H1 (cell line): ENCODE data around the gene MYRIP. TPM values are rescaled to one million over a fixed set of nuclear protein-coding genes. Genes with fewer than 3 reads are reported as not detected.

Source experiments
- CTCF ChIA-PET: fragments of 300-600 bp; sonication (Branson Sonifier 250); formaldehyde crosslinking; loops from one replicate; lab custom pipeline; 2021; ENCODE audit not compliant: partially characterized antibody; lab: Charles Lee
- POLR2A ChIA-PET: fragments of 300-600 bp; sonication (Branson Sonifier 250); formaldehyde crosslinking; loops from one replicate; lab custom pipeline; 2021; ENCODE audit warnings: inconsistent platforms; ENCODE audit not compliant: partially characterized antibody; lab: Charles Lee
- DNase-seq, 2 experiments: peaks; one replicate each; pipeline versions ENCODE4 v3.0.0 to v3.0.0-alpha.2; 2010 to 2022; ENCODE audit warnings: low spot score in 2 of 2, low read depth in 1 of 2, mixed read lengths in 1 of 2
- FAIRE-seq: peaks from 2 replicates; lab custom pipeline; 2011; peaks lifted over from hg19 to GRCh38; lab: Jason Lieb, UNC
- H2AFZ ChIP-seq: 2 replicates; pipeline ENCODE4 v1.8.1; 2012; ENCODE audit warnings: low read length, inconsistent platforms
- H2AK5ac ChIP-seq: 2 replicates; pipeline ENCODE4 v1.6.1; 2013; ENCODE audit warnings: low read depth, low read length
- H2BK120ac ChIP-seq: replicated peaks from 2 replicates; pipeline ENCODE3; 2013; ENCODE audit warnings: low read depth, low read length, inconsistent platforms
- H2BK12ac ChIP-seq: 2 replicates; pipeline ENCODE4 v1.6.1; 2013; ENCODE audit warnings: low read depth, low read length
- H2BK15ac ChIP-seq: 2 replicates; pipeline ENCODE4 v1.6.1; 2013; ENCODE audit warnings: low read length
- H2BK20ac ChIP-seq: 2 replicates; pipeline ENCODE4 v1.6.1; 2013; ENCODE audit warnings: low read length
- H2BK5ac ChIP-seq: 2 replicates; pipeline ENCODE4 v1.6.1; 2013; ENCODE audit warnings: low read depth, low read length
- H3K14ac ChIP-seq: 2 replicates; pipeline ENCODE4 v1.6.1; 2013; ENCODE audit warnings: inconsistent platforms; ENCODE audit not compliant: insufficient read length
- H3K18ac ChIP-seq: 2 replicates; pipeline ENCODE4 v1.6.1; 2013; ENCODE audit warnings: low read length; ENCODE audit errors: extremely low read depth
- H3K23ac ChIP-seq: 2 replicates; pipeline ENCODE4 v1.6.1; 2013; ENCODE audit warnings: inconsistent platforms; ENCODE audit not compliant: insufficient read length
- H3K23me2 ChIP-seq: 2 replicates; pipeline ENCODE4 v1.6.1; 2013; ENCODE audit warnings: low read depth, low read length
- H3K27ac ChIP-seq: 2 replicates; pipeline ENCODE4 v1.6.1; 2011; ENCODE audit warnings: low read depth, low read length, inconsistent platforms
- H3K27me3 ChIP-seq, 4 experiments: replicated peaks in 1 of 4; 1 replicate in 1 of 4; 2 replicates in 3 of 4; pipeline versions ENCODE4 v1.6.1 to v1.8.1; 2011 to 2013; ENCODE audit warnings: low read length in 3 of 4, mild to moderate bottlenecking in 3 of 4, inconsistent platforms in 2 of 4, mixed read lengths in 2 of 4, moderate library complexity in 1 of 4; ENCODE audit not compliant: control insufficient read depth in 3 of 4, insufficient read depth in 3 of 4; ENCODE audit errors: extremely low read depth in 1 of 4
- H3K36me3 ChIP-seq, 4 experiments: 2 replicates each; pipeline versions ENCODE4 v1.6.1 to v1.8.1; 2011 to 2013; ENCODE audit warnings: mild to moderate bottlenecking in 4 of 4, low read length in 3 of 4, moderate library complexity in 2 of 4, control low read depth in 1 of 4, inconsistent platforms in 1 of 4; ENCODE audit not compliant: insufficient read depth in 4 of 4, control insufficient read depth in 2 of 4
- H3K4ac ChIP-seq: replicated peaks from 2 replicates; pipeline ENCODE3; 2013; ENCODE audit warnings: low read length, low read depth, mixed read lengths, inconsistent platforms; ENCODE audit not compliant: insufficient read length
- H3K4me1 ChIP-seq, 4 experiments: replicated peaks in 1 of 4; 1 replicate in 1 of 4; 2 replicates in 3 of 4; pipeline versions ENCODE4 v1.6.1 to v1.8.1; 2011 to 2013; ENCODE audit warnings: low read length in 3 of 4, inconsistent platforms in 2 of 4, mixed read lengths in 1 of 4; ENCODE audit not compliant: insufficient read depth in 4 of 4, control insufficient read depth in 3 of 4
- H3K4me2 ChIP-seq, 2 experiments: 2 replicates each; pipeline versions ENCODE4 v1.6.1 to v1.8.1; 2011 to 2013; ENCODE audit warnings: low read depth in 2 of 2, low read length in 2 of 2, control low read depth in 1 of 2, inconsistent platforms in 1 of 2, mild to moderate bottlenecking in 1 of 2; ENCODE audit not compliant: insufficient read depth in 1 of 2
- H3K4me3 ChIP-seq, 4 experiments: fragments of 200-600, 300-600 bp in 1 of 4; sonication (generic), shearing (Covaris generic), sonication (Bioruptor Twin) in 1 of 4; 2 replicates each; pipeline versions ENCODE4 v1.5.1 to v1.8.1; 2011 to 2016; ENCODE audit warnings: low read length in 4 of 4, low read depth in 3 of 4, control low read depth in 2 of 4, inconsistent platforms in 2 of 4, mild to moderate bottlenecking in 2 of 4, mixed read lengths in 1 of 4, moderate library complexity in 1 of 4; ENCODE audit not compliant: insufficient read depth in 2 of 4; ENCODE audit errors: extremely low read depth in 1 of 4
- H3K56ac ChIP-seq: replicated peaks from 2 replicates; pipeline ENCODE3; 2013; ENCODE audit warnings: low read depth, mild to moderate bottlenecking, mixed read lengths, low read length, inconsistent platforms; ENCODE audit not compliant: insufficient read length
- H3K79me1 ChIP-seq: 2 replicates; pipeline ENCODE4 v1.6.1; 2013; ENCODE audit warnings: low read depth, low read length, control low read depth
- H3K79me2 ChIP-seq, 2 experiments: 2 replicates each; pipeline versions ENCODE4 v1.6.1 to v1.8.1; 2012 to 2013; ENCODE audit warnings: low read length in 2 of 2, mild to moderate bottlenecking in 2 of 2, inconsistent platforms in 1 of 2; ENCODE audit not compliant: insufficient read depth in 2 of 2, control insufficient read depth in 1 of 2
- H3K9ac ChIP-seq, 4 experiments: replicated peaks in 1 of 4; 1 replicate in 1 of 4; 2 replicates in 3 of 4; pipeline versions ENCODE4 v1.6.1 to v1.8.1; 2011 to 2013; ENCODE audit warnings: low read depth in 3 of 4, low read length in 3 of 4, control low read depth in 2 of 4, mild to moderate bottlenecking in 2 of 4, moderate library complexity in 2 of 4, inconsistent platforms in 1 of 4; ENCODE audit errors: extremely low read depth in 1 of 4
- H3K9me3 ChIP-seq, 2 experiments: 2 replicates each; pipeline versions ENCODE4 v1.6.1 to v1.8.1; 2012 to 2013; ENCODE audit warnings: mild to moderate bottlenecking in 2 of 2, moderate library complexity in 2 of 2, control low read depth in 1 of 2, inconsistent platforms in 1 of 2, low read depth in 1 of 2, low read length in 1 of 2, mixed read lengths in 1 of 2; ENCODE audit not compliant: insufficient read depth in 2 of 2
- H4K20me1 ChIP-seq, 2 experiments: replicated peaks in 1 of 2; 2 replicates each; pipeline versions ENCODE3 to v1.8.1; 2011 to 2013; ENCODE audit warnings: inconsistent platforms in 2 of 2, low read length in 2 of 2, mild to moderate bottlenecking in 1 of 2; ENCODE audit not compliant: insufficient read depth in 2 of 2, control insufficient read depth in 1 of 2
- H4K5ac ChIP-seq: 2 replicates; pipeline ENCODE4 v1.6.1; 2013; ENCODE audit warnings: low read length, low read depth, mixed read lengths, inconsistent platforms; ENCODE audit not compliant: insufficient read length
- H4K8ac ChIP-seq: 2 replicates; pipeline ENCODE4 v1.8.0; 2013; ENCODE audit warnings: mild to moderate bottlenecking, moderate library complexity, low read length, inconsistent platforms; ENCODE audit not compliant: insufficient read depth; ENCODE audit errors: extremely low read depth
- H4K91ac ChIP-seq: replicated peaks from 2 replicates; pipeline ENCODE3; 2013; ENCODE audit warnings: low read length, mixed read lengths, inconsistent platforms; ENCODE audit not compliant: insufficient read length
- ASH2L ChIP-seq: fragments of 200-600, 300-600 bp; sonication (generic); IDR thresholded peaks from one replicate; pipeline ENCODE4 v1.7.1; 2017; ENCODE audit warnings: low read length
- BACH1 ChIP-seq: IDR thresholded peaks from 2 replicates; pipeline ENCODE4 v1.6.1; 2012; ENCODE audit warnings: low read length, improper control_type of control experiment
- EZH2 ChIP-seq: fragments of 200-600 bp; sonication (generic); IDR thresholded peaks from 2 replicates; pipeline ENCODE4 v1.7.1; 2012; ENCODE audit warnings: low read depth, mild to moderate bottlenecking, moderate library complexity, low read length, inconsistent platforms; ENCODE audit not compliant: severe bottlenecking
- GTF2F1 ChIP-seq: IDR thresholded peaks from 2 replicates; pipeline ENCODE4 v1.6.1; 2012; ENCODE audit warnings: low read depth, low read length, improper control_type of control experiment, borderline replicate concordance
- JUN ChIP-seq: IDR thresholded peaks from 2 replicates; pipeline ENCODE4 v1.6.1; 2011; ENCODE audit warnings: low read depth, mild to moderate bottlenecking, improper control_type of control experiment, low read length
- KDM1A ChIP-seq: fragments of 200-600, 300-600 bp; sonication (generic); IDR thresholded peaks from 2 replicates; pipeline ENCODE4 v1.7.1; 2016; ENCODE audit warnings: mild to moderate bottlenecking, low read length, borderline replicate concordance
- KDM5A ChIP-seq: fragments of 200-600 bp; IDR thresholded peaks from 2 replicates; pipeline ENCODE4 v1.7.1; 2012; ENCODE audit warnings: mild to moderate bottlenecking, low read length, inconsistent platforms, mixed read lengths
- MAFK ChIP-seq: IDR thresholded peaks from 2 replicates; pipeline ENCODE4 v1.6.1; 2012; ENCODE audit warnings: low read depth, mild to moderate bottlenecking, improper control_type of control experiment, low read length
- NRF1 ChIP-seq: IDR thresholded peaks from 2 replicates; pipeline ENCODE4 v1.6.1; 2011; ENCODE audit warnings: mild to moderate bottlenecking, low read depth, low read length, improper control_type of control experiment
- PHF8 ChIP-seq: fragments of 200-600 bp; sonication (generic); conservative IDR thresholded peaks from 2 replicates; pipeline ENCODE4 v1.7.1; 2012; ENCODE audit warnings: low read depth, mild to moderate bottlenecking, inconsistent platforms, low read length, moderate library complexity
- RFX5 ChIP-seq: IDR thresholded peaks from 2 replicates; pipeline ENCODE4 v1.6.1; 2011; ENCODE audit warnings: low read depth, low read length, improper control_type of control experiment, borderline replicate concordance
- SIN3A ChIP-seq, 2 experiments: IDR thresholded peaks in 1 of 2; conservative IDR thresholded peaks in 1 of 2; 2 replicates each; pipeline ENCODE4 v1.6.1; 2011 to 2012; ENCODE audit warnings: low read length in 2 of 2, improper control_type of control experiment in 1 of 2, low read depth in 1 of 2, mild to moderate bottlenecking in 1 of 2
- WGBS, 2 experiments: shearing (Covaris generic) in 1 of 2; methylation state at CpG; one replicate each; pipeline versions ENCODE4 v1.1.6 to v1.1.7; 2013 to 2015; ENCODE audit warnings: low lambda C conversion rate in 2 of 2, mixed read lengths in 2 of 2, inconsistent platforms in 1 of 2, low coverage in 1 of 2, missing lambda C conversion rate in 1 of 2; ENCODE audit not compliant: insufficient replicate concordance in 2 of 2, insufficient coverage in 1 of 2, insufficient read length in 1 of 2; ENCODE audit errors: extremely low coverage in 1 of 2, missing lambda C conversion rate in 1 of 2; 5-methylcytosine and 5-hydroxymethylcytosine counted together
- polyA plus RNA-seq, 7 experiments: library from polyadenylated mRNA; depleted of rRNA in 3 of 7; stranded (reverse) in 5 of 7; unstranded in 2 of 7; fragments of >200 nt in 5 of 7; fragments of 200-250 nt in 2 of 7; gene quantifications; 1 replicate in 5 of 7; 2 replicates in 1 of 7; 4 replicates in 1 of 7; pipeline versions ENCODE4 v1.2.1 to v1.2.3, GENCODE V29; 2011 to 2013; ENCODE audit warnings: missing spikeins in 2 of 7, mixed read lengths in 2 of 7
- total RNA-seq: library from RNA; stranded (reverse); fragmentation: NEBNext Ultra II Directional; extraction: Animal tissue kit (Norgen Biotek cat#: 25700); gene quantifications from 2 replicates; pipeline ENCODE4 v1.2.1, GENCODE V29; 2021
- TF ChIP-seq, protein P1 (sequence below): IDR thresholded peaks from 2 replicates; pipeline ENCODE4 v1.6.1; 2012; ENCODE audit warnings: inconsistent platforms

Gene MYRIP
- total and polyA plus RNA-seq, 2 of the 8 experiments (the other 6 are each of a cell fraction or from before 2014, with no cell fraction given): 0.54 to 4.3 TPM

DNA sequence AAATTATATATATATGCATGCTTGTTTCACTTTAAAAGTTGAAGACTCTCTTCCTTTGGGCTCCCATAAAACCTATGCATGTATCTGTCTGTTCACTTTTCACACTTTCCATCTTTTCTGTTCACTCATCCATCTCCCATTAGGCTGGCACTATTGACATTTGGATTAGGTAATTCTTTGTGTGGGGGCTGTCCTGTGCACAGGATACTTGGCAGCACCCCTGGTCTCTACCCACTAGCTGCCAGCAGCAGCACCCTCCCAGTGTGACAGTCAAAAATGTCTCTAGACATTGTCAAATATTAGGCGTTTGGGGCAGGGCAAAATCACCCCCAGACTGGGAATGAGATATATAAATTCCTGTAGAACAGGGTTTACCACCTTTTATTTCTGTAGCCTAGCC lies 427.8 kb downstream of the MYRIP start:
- no peak overlapping the region for H2BK12ac ChIP-seq
- 92% methylated on average over 1 of the region's 1 CpG; no CpG with 5 or more reads in 1 of the 2 experiments for WGBS, 2 experiments
- no peak for TF ChIP-seq BACH1
- no peak for TF ChIP-seq SIN3A (conservative IDR thresholded peaks at IDR 0.05 in 1 of 2, IDR thresholded peaks at IDR 0.05 in 1 of 2; ENCODE audit: low read depth in 1 of 2, low read length in 2 of 2)
- TF ChIP-seq EZH2: no peak
- TF ChIP-seq GTF2F1: no peak
- no peak for TF ChIP-seq NRF1
- TF ChIP-seq PHF8: no peak
- no peak for TF ChIP-seq JUN
- no peak for TF ChIP-seq RFX5
- no peak for TF ChIP-seq ASH2L
- TF ChIP-seq KDM5A: no peak
- no peak for TF ChIP-seq MAFK
- TF ChIP-seq, protein P1, sequence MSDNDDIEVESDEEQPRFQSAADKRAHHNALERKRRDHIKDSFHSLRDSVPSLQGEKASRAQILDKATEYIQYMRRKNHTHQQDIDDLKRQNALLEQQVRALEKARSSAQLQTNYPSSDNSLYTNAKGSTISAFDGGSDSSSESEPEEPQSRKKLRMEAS: no peak
- TF ChIP-seq KDM1A: no peak

More for the DNA sequence above, 427.8 kb downstream of the MYRIP start:
- Histone ChIP-seq H2BK20ac (no peak overlapping the region), H3K23me2 (no peaks in the 10 kb centered on the region), H4K91ac (no peak overlapping the region), H4K20me1 (peaks cover 0 to 1% of the 10 kb centered on the region in 2 experiments), H3K4me1 (no peaks in the 10 kb centered on the region), H3K4me2 (no peak overlapping the region), H3K79me2 (no peaks in the 10 kb centered on the region), H3K18ac (no peak overlapping the region), H3K4ac (no peak overlapping the region), H3K27ac (no peak overlapping the region), H3K56ac (no peak overlapping the region), H3K79me1 (no peaks in the 10 kb centered on the region), H2BK15ac (no peak overlapping the region), H2BK120ac (no peak overlapping the region), H3K27me3 (no peaks in the 10 kb centered on the region), H3K9me3 (no peaks in the 10 kb centered on the region), H3K36me3 (no peaks in the 10 kb centered on the region), H3K14ac (no peak overlapping the region), H2AK5ac (no peak overlapping the region), H4K8ac (no peak overlapping the region), H4K5ac (no peak overlapping the region), H2AFZ (no peak overlapping the region), H3K4me3 (no peak overlapping the region), H2BK5ac (no peak overlapping the region), H3K9ac (no peak overlapping the region), H3K23ac (no peak overlapping the region)
- POLR2A ChIA-PET: no interaction called here
- DNase-seq (no peak), FAIRE-seq (no peak)
- CTCF ChIA-PET: interaction anchor here (0.6 to 2.1 kb wide), 6 partner anchors 8 to 736 kb away, joined by 3 to 12 read pairs (median 6); no protein-coding TSS in a partner anchor
